H54 (cell line): ENCODE measurements around the gene NDRG2.

ENCODE experiments used
- DNase-seq: peaks from one replicate; pipeline ENCODE4 v3.0.0; 2011; ENCODE audit warnings: low spot score, mixed read lengths; ENCODE audit not compliant: insufficient read length
- FAIRE-seq: peaks from 3 replicates; lab custom pipeline; 2011; peaks lifted over from hg19 to GRCh38; lab: Jason Lieb, UNC
- POLR2A ChIP-seq: IDR thresholded peaks from 2 replicates; pipeline ENCODE4 v1.6.1; 2011; ENCODE audit warnings: low read depth, mild to moderate bottlenecking, low read length

Gene NDRG2

GRCh38 chr14:21061347-21061668 lies 36.4 kb upstream of the NDRG2 start:
- no peak for TF ChIP-seq POLR2A
- DNase-seq (no peak), FAIRE-seq (no peak)

GRCh38 chr14:21060614-21061346 lies 35.9 kb upstream of the NDRG2 start:
- TF ChIP-seq POLR2A: no peak
- DNase-seq: no peak

GRCh38 chr14:21059842-21060613 lies 35.2 kb upstream of the NDRG2 start:
- FAIRE-seq (no peak), DNase-seq (no peak)

More at GRCh38 chr14:21060614-21061346, 35.9 kb upstream of the NDRG2 start:
- no peak for FAIRE-seq

GRCh38 chr14:21058903-21059302 lies 34.0 kb upstream of the NDRG2 start:
- no peak for FAIRE-seq
- DNase-seq: no peak
- no peak for TF ChIP-seq POLR2A

More at GRCh38 chr14:21059842-21060613, 35.2 kb upstream of the NDRG2 start:
- TF ChIP-seq POLR2A: no peak

GRCh38 chr14:21057803-21058675 lies 33.2 kb upstream of the NDRG2 start, which contains the start of gene RNASE8:
TSS of gene RNASE8 (plus strand) at chr14:21057822. CDS start at chr14:21057893, 71 bp downstream.
- no peak for TF ChIP-seq POLR2A
- DNase-seq: no peak
- FAIRE-seq: no peak

GRCh38 chr14:21056520-21057163 lies 31.8 kb upstream of the NDRG2 start:
- DNase-seq: no peak
- no peak for FAIRE-seq
- no peak for TF ChIP-seq POLR2A

- DNase-seq: no peak
- no peak for TF ChIP-seq POLR2A
- FAIRE-seq: no peak
Observed at GRCh38 chr14:21055432-21056117, 30.7 kb upstream of the NDRG2 start.

- DNase-seq: no peak
- no peak for FAIRE-seq
- no peak for TF ChIP-seq POLR2A
Observed at GRCh38 chr14:21054768-21055145, 29.9 kb upstream of the NDRG2 start.

GRCh38 chr14:21054123-21054767 lies 29.4 kb upstream of the NDRG2 start:
- TF ChIP-seq POLR2A: no peak
- DNase-seq: no peak
- no peak for FAIRE-seq

- DNase-seq: no peak
- no peak for FAIRE-seq
- TF ChIP-seq POLR2A: no peak
Observed at GRCh38 chr14:21053184-21054122, 28.6 kb upstream of the NDRG2 start.

- TF ChIP-seq POLR2A: no peak
- DNase-seq (no peak), FAIRE-seq (no peak)
Observed at GRCh38 chr14:21050597-21050996, 25.7 kb upstream of the NDRG2 start.

- FAIRE-seq (no peak), DNase-seq (no peak)
- TF ChIP-seq POLR2A: no peak
Observed at GRCh38 chr14:21049271-21049673, 24.4 kb upstream of the NDRG2 start.
